Renal cortical epithelial cell (primary cell): ENCODE measurements around the gene SMLR1. TPM values are rescaled to one million over a fixed set of nuclear protein-coding genes. Genes with fewer than 3 reads are reported as not detected.

Experiments used
- total RNA-seq: library from RNA; depleted of rRNA; stranded (reverse); fragments of >200 nt; gene quantifications from 2 replicates; pipeline ENCODE4 v1.2.3, GENCODE V29; 2014

Gene SMLR1
- total RNA-seq, 1 donor from 2014 or later, result not detected

Other genes with a start within 250 kb of the SMLR1 start
- gene EPB41L2, start 235.8 kb downstream of the SMLR1 start, total RNA-seq, result 52.3 and 78.7 TPM in 2 replicates